Right forelimb (tissue), 1 donor: ENCODE measurements around the gene TINAGL1.

ENCODE experiments used
- DNase-seq: peaks from one replicate; pipeline ENCODE4 v3.0.0-alpha.2; 2018

TINAGL1 gene

GRCh38 chr1:31614414-31615005 lies 38.2 kb downstream of the TINAGL1 start:
- DNase-seq: no peak

GRCh38 chr1:31615414-31615813 lies 39.1 kb downstream of the TINAGL1 start:
- DNase-seq: no peak

- no peak for DNase-seq
Observed at GRCh38 chr1:31615939-31616338, 39.6 kb downstream of the TINAGL1 start.

- DNase-seq: no peak
Observed at GRCh38 chr1:31617218-31617915, 41.1 kb downstream of the TINAGL1 start, which contains the start of gene HCRTR1. Gene HCRTR1, plus strand, starts transcription at chr1:31617689. Its CDS starts 1,504 bp downstream, at chr1:31619193.

GRCh38 chr1:31617916-31618746 lies 41.8 kb downstream of the TINAGL1 start:
- peak; percentile 71 for DNase-seq

DNA sequence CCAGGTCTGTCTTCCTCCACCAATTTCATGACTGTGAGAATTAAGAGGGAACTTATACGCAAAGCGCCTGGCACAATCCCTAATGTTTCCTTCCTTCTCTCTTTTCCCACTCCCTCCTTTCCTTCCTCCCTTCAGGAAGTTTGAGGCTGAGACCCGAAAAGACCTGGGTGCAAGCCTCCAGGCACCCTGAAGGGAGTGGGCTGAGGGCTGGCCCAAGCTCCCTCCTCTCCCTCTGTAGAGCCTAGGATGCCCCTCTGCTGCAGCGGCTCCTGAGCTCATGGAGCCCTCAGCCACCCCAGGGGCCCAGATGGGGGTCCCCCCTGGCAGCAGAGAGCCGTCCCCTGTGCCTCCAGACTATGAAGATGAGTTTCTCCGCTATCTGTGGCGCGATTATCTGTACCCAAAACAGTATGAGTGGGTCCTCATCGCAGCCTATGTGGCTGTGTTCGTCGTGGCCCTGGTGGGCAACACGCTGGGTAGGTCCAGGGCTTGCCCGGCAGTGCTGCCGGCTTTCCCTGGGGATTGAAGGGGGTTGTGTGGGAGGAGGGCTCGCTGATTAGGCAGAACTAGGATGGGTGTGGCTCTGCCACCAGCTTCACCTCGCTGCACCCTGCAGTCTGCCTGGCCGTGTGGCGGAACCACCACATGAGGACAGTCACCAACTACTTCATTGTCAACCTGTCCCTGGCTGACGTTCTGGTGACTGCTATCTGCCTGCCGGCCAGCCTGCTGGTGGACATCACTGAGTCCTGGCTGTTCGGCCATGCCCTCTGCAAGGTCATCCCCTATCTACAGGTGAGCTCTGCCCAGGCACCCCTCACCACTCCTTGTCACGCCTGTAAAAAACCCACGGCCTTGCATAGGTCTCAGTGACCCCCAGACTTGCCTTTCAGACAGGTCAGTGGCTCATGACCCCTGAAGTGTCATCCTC lies 42.9 kb downstream of the TINAGL1 start:
- DNase-seq: no peak

GRCh38 chr1:31620631-31621497 lies 44.5 kb downstream of the TINAGL1 start:
- no peak for DNase-seq

DNA sequence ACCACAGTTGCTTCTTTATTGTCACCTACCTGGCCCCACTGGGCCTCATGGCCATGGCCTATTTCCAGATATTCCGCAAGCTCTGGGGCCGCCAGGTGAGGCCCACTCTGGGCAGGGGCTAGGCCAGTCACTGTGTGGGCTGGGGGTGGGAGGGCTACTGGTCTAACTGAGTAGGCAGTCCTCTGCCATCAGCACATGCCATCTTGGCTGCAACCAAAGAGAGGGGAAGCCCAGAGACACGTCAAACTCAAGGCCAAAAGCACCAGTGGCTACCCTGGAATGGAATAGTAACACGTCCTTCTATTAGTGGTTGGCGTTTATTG lies 45.1 kb downstream of the TINAGL1 start:
- no peak for DNase-seq

GRCh38 chr1:31621847-31622730 lies 45.8 kb downstream of the TINAGL1 start:
- no peak for DNase-seq

DNA sequence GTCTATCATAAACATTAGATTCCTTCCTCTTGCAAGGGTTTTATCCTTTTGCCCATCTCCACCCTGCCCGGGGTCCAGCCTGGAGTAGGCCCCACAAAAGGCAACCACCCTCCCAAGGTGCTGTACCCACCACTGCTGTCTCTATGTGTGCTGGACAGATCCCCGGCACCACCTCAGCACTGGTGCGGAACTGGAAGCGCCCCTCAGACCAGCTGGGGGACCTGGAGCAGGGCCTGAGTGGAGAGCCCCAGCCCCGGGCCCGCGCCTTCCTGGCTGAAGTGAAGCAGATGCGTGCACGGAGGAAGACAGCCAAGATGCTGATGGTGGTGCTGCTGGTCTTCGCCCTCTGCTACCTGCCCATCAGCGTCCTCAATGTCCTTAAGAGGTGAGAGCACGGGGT lies 47.0 kb downstream of the TINAGL1 start:
- DNase-seq: no peak

GRCh38 chr1:31624309-31624708 lies 48.0 kb downstream of the TINAGL1 start:
- no peak for DNase-seq

- no peak for DNase-seq
Observed at GRCh38 chr1:31624731-31625514, 48.6 kb downstream of the TINAGL1 start.

GRCh38 chr1:31625561-31626222 lies 49.4 kb downstream of the TINAGL1 start:
- DNase-seq: no peak

- DNase-seq: no peak
Observed at GRCh38 chr1:31626223-31627207, 50.2 kb downstream of the TINAGL1 start.

DNA sequence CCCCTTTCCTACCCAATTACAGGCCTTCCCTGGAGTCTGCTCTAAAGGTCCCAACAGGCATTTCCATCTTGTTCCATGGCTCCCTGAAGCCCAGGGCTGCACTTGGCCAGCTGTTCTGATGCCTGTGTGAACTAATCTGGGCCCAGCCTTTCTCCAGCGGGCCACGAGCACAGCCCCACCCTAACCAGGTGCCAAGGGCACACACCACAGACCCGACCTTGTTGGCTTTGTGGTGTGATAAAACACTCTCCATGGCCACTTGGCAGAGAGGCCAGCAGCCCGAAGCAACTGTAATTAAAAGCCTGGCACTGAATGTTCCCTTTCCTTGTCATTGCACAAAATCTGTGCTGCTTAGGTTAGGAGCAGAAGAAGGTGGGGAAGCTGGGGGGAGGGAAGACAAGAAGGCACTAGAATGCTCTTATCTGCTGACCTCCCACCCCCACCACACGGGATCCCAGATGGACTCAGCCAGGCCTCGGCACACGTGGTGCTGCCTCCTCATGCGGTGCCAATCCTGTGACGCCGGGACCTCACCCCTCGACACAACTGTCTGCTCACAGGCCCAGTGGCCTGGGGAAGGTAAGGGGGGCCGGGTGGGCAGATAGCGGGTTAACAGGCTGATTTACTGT lies 51.1 kb downstream of the TINAGL1 start:
- DNase-seq: no peak

DNA sequence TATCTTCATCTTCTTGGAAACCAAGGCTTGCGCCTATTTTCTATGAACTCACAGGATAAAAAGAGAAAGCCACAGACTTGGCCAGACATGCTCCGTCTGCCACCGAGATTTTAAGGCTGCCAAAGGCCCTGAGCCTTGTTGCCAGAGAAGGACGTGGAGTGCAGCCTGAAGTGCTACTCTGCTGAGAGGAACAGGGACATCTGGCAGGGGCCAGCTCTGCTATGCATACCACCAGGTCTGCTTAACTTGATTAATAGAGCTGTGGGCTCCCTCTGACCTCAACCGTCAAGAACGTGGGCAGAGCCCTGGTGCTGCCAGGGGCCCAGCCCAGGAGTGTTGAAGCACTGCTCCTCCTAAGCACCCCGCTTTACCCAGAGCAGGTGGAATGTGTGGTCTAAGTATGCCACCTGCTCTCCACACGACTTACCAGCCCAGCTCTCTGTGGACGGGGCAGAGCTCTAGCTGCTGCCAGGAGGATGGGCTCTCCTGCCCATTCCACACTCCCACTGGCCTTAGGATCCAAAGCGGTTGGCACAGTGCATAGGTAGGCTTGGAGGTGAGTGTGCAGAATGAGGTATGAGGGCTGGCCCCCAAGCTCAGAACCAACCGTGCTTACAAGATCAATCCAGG lies 51.7 kb downstream of the TINAGL1 start:
- DNase-seq: no peak

- no peak for DNase-seq
Observed at GRCh38 chr1:31628931-31629556, 52.7 kb downstream of the TINAGL1 start.
